ENCODE measurements around the gene OTOP2.

DNA sequence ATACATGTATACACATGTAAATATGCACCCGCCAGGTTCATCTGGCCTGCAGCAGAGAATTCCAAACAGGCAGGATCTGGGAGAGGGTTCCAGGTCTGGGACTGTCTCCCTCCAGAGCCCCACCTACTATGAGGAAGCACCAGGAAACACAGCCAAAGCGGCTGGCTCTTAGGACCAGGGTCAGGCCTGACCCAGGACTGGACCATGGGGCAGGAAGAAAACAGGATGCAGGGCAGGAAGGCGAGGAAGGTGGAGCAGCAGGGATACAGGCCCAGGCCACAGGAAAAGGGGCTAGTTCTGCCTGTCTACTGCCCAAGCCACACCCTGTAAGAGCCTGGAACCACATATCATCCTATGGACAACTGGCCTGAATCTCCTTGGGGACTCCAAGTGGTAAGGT, 46.3 kb downstream of the OTOP2 start:
- TF ChIP-seq, protein P1, sequence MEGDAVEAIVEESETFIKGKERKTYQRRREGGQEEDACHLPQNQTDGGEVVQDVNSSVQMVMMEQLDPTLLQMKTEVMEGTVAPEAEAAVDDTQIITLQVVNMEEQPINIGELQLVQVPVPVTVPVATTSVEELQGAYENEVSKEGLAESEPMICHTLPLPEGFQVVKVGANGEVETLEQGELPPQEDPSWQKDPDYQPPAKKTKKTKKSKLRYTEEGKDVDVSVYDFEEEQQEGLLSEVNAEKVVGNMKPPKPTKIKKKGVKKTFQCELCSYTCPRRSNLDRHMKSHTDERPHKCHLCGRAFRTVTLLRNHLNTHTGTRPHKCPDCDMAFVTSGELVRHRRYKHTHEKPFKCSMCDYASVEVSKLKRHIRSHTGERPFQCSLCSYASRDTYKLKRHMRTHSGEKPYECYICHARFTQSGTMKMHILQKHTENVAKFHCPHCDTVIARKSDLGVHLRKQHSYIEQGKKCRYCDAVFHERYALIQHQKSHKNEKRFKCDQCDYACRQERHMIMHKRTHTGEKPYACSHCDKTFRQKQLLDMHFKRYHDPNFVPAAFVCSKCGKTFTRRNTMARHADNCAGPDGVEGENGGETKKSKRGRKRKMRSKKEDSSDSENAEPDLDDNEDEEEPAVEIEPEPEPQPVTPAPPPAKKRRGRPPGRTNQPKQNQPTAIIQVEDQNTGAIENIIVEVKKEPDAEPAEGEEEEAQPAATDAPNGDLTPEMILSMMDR (IDR thresholded peaks at IDR 0.05): no peak
- TF ChIP-seq POLR2A (IDR thresholded peaks at IDR 0.05): no peak
